ENCODE results near the gene ROBO4. TPM values are rescaled to one million over a fixed set of nuclear protein-coding genes. Genes with fewer than 3 reads are reported as not detected.

ROBO4 gene
- total and polyA plus RNA-seq, 4 donors: 27.3 to 52.1 (median 41.9) TPM

DNA sequence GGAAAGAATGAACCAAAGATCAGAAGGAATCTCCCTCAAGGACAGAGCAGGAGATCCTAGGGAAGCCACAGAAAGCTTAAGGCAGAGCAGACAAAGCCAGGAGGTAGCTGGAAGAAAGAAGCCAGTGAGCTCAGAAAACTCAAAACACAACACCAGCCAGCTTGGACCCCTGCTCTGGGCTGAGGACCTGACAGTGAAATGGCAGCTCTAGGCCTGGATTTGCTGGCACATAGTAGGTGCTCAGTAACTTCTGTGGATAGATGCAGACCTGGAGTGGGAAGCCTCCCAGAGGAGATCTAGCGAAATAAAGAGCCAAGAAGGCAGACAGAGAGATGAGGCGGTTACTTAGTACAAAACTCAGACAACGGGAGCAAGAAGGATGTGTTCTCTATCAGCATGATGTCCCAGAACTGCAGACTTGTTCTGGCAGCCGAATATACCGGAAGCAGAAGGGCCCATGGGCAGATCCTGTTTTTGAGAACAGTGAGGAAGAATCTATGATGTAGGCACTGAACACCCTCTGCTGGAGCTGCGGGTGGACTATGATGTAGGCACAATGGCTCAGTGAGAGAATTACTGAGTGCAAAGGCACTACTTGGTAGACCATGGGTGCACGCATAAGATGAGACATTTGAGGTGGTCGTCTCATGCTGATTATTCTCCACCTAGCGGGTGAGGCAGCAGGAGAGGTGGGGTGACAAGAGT lies 4.8 kb downstream of the ROBO4 start:
- no peaks in the 10 kb centered on the region for H3K27me3 ChIP-seq (ENCODE audit: control insufficient read depth in 3 of 3, insufficient read depth in 3 of 3, low read length in 2 of 3)
- no peak overlapping the region for H3K9ac ChIP-seq (ENCODE audit: insufficient read depth in 1 of 2, low read length in 2 of 2)
- peak overlapping the region in 1 of 2 donors; percentile 85 for H3K27ac ChIP-seq (ENCODE audit: low read depth in 1 of 2, low read length in 1 of 2)
- TF ChIP-seq, protein P1, sequence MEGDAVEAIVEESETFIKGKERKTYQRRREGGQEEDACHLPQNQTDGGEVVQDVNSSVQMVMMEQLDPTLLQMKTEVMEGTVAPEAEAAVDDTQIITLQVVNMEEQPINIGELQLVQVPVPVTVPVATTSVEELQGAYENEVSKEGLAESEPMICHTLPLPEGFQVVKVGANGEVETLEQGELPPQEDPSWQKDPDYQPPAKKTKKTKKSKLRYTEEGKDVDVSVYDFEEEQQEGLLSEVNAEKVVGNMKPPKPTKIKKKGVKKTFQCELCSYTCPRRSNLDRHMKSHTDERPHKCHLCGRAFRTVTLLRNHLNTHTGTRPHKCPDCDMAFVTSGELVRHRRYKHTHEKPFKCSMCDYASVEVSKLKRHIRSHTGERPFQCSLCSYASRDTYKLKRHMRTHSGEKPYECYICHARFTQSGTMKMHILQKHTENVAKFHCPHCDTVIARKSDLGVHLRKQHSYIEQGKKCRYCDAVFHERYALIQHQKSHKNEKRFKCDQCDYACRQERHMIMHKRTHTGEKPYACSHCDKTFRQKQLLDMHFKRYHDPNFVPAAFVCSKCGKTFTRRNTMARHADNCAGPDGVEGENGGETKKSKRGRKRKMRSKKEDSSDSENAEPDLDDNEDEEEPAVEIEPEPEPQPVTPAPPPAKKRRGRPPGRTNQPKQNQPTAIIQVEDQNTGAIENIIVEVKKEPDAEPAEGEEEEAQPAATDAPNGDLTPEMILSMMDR (IDR thresholded peaks at IDR 0.05; ENCODE audit: control extremely low read depth, extremely low read depth): no peak
- peaks cover 0 to 16% (median 9%) of the 10 kb centered on the region in 5 donors for H3K4me1 ChIP-seq (ENCODE audit: control insufficient read depth in 5 of 5, insufficient read depth in 5 of 5, low read length in 5 of 5)
- no peak for ATAC-seq (ENCODE audit: insufficient read depth, low FRiP score)
- H3K9me3 ChIP-seq (ENCODE audit: control insufficient read depth in 4 of 4, insufficient read depth in 3 of 4, low read length in 3 of 4): no peaks in the 10 kb centered on the region
- 58 to 62% methylated on average over 9 of the region's 9 CpGs for WGBS, 2 donors
- H3K4me3 ChIP-seq: no peak overlapping the region
- DNase-seq: no peak
- peaks cover 0 to 4% (median 0%) of the 10 kb centered on the region in 4 donors for H3K36me3 ChIP-seq (ENCODE audit: control insufficient read depth in 4 of 4, insufficient read depth in 4 of 4, low read length in 4 of 4)

DNA sequence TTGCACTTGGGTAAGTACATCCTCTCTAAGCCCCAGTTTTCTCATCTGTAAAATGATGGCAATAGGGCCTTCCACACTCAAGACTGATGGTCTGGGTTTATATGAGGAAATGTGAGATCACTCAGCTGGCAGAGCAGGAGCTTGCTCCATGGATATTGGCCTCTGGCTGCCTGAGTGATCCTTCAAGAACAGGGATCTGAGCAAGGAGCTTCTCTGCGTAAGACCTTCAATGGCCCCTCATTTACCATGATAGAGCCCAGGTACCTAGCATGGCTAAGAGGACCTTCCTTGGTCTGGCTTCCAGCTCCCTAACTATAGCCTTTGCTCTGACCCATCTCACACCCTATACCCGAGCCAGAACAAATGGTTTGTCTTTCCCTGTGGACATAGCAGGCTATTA lies 5.5 kb downstream of the ROBO4 start:
- DNase-seq: no peak
- Histone ChIP-seq H3K9me3 (ENCODE audit: control insufficient read depth in 4 of 4, insufficient read depth in 3 of 4, low read length in 3 of 4) (no peaks in the 10 kb centered on the region), H3K4me3 (no peak overlapping the region), H3K36me3 (ENCODE audit: control insufficient read depth in 4 of 4, insufficient read depth in 4 of 4, low read length in 4 of 4) (peaks cover 0 to 4% (median 0%) of the 10 kb centered on the region in 4 donors), H3K27ac (ENCODE audit: low read depth in 1 of 2, low read length in 1 of 2) (peak overlapping the region in 1 of 2 donors; percentile 66), H3K4me1 (ENCODE audit: control insufficient read depth in 5 of 5, insufficient read depth in 5 of 5, low read length in 5 of 5) (peaks cover 0 to 13% (median 10%) of the 10 kb centered on the region in 5 donors), H3K27me3 (ENCODE audit: control insufficient read depth in 3 of 3, insufficient read depth in 3 of 3, low read length in 2 of 3) (no peaks in the 10 kb centered on the region), H3K9ac (ENCODE audit: insufficient read depth in 1 of 2, low read length in 2 of 2) (no peak overlapping the region)
- ATAC-seq (ENCODE audit: insufficient read depth, low FRiP score): no peak
- WGBS, 2 donors: 88 to 92% methylated on average over 2 of the region's 2 CpGs
- TF ChIP-seq, protein P1 (IDR thresholded peaks at IDR 0.05; ENCODE audit: control extremely low read depth, extremely low read depth): no peak

DNA sequence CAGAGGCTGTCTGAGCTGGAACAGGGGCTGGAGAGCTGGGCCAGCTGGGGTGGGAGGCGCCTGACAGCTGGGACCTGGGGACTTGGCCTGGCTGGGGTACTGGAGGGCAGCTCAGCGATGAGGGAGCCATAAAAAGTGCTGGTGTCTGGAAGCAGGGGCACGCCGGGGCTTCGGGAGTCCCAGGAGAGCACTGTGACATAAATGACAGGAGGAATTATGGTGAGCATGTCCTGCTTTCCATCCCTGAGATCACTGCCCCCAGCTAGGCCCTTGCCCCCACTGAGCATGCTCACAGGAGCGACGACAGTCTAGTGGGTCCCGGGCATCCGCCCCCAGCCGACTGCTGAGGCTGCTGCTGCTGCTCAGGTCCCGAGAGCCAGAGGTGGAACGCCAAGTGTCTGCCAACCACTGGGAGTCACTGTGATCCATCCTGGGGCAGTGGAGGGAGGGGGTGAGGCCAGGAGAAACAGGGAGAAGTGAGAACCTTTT lies 6.2 kb downstream of the ROBO4 start:
- no peak overlapping the region for H3K27ac ChIP-seq (ENCODE audit: low read depth in 1 of 2, low read length in 1 of 2)
- ATAC-seq (ENCODE audit: insufficient read depth, low FRiP score) (no peak), DNase-seq (peak; percentile 41 to 62 (median 48))
- no peak overlapping the region for H3K9ac ChIP-seq (ENCODE audit: insufficient read depth in 1 of 2, low read length in 2 of 2)
- H3K27me3 ChIP-seq (ENCODE audit: control insufficient read depth in 3 of 3, insufficient read depth in 3 of 3, low read length in 2 of 3): no peaks in the 10 kb centered on the region
- peaks cover 0 to 15% (median 11%) of the 10 kb centered on the region in 5 donors for H3K4me1 ChIP-seq (ENCODE audit: control insufficient read depth in 5 of 5, insufficient read depth in 5 of 5, low read length in 5 of 5)
- 65 to 82% methylated on average over 12 of the region's 12 CpGs for WGBS, 2 donors
- peaks cover 0 to 4% (median 0%) of the 10 kb centered on the region in 4 donors for H3K36me3 ChIP-seq (ENCODE audit: control insufficient read depth in 4 of 4, insufficient read depth in 4 of 4, low read length in 4 of 4)
- H3K9me3 ChIP-seq (ENCODE audit: control insufficient read depth in 4 of 4, insufficient read depth in 3 of 4, low read length in 3 of 4): no peaks in the 10 kb centered on the region
- TF ChIP-seq, protein P1 (IDR thresholded peaks at IDR 0.05; ENCODE audit: control extremely low read depth, extremely low read depth): no peak
- no peak overlapping the region for H3K4me3 ChIP-seq

Data from lung (tissue), 12 donors.